ENCODE data around the gene TANGO6. TPM values are rescaled to one million over a fixed set of nuclear protein-coding genes. Genes with fewer than 3 reads are reported as not detected.

The TANGO6 gene
- total and polyA plus RNA-seq, 10 of the 15 experiments (the other 5 are each of a cell fraction or from before 2014, with no cell fraction given): 1.1 to 20.6 (median 11.0) TPM

GRCh38 chr16:68936736-68937631 lies 93.7 kb downstream of the TANGO6 start:
- no TSS peak for BruUV-seq (replicated peaks)
- H3K36me3 ChIP-seq (ENCODE audit: control insufficient read depth in 2 of 2, insufficient read depth in 2 of 2, low read length in 1 of 2): no peaks in the 10 kb centered on the region
- POLR2A ChIA-PET: no interaction called here
- DNase-seq (ENCODE audit: low read depth, low spot score) (no peak), FAIRE-seq (no peak), ATAC-seq (no peak)
- H3K9ac ChIP-seq (ENCODE audit: control insufficient read depth, insufficient read depth, low read length): no peak overlapping the region
- WGBS (ENCODE audit: insufficient coverage, insufficient replicate concordance, low lambda C conversion rate, missing lambda C conversion rate): 79% methylated on average over 2 of the region's 2 CpGs
- H4K20me1 ChIP-seq (ENCODE audit: control insufficient read depth, insufficient read depth): no peaks in the 10 kb centered on the region
- CTCF ChIA-PET: interaction anchor here (0.7 kb wide), 1 partner anchor 33 kb away, joined by 3 read pairs; no protein-coding TSS in a partner anchor
- peak overlapping the region; percentile 9; the same call in 1 of the 2 replicates for H3K27ac ChIP-seq (ENCODE audit: control insufficient read depth, insufficient read depth)
- no peak overlapping the region for H3K4me3 ChIP-seq
- H3K9me3 ChIP-seq (replicated peaks; ENCODE audit: control insufficient read depth, insufficient read depth, low read length): no peaks in the 10 kb centered on the region; the same call in 1 of the 3 replicates
- H3K4me1 ChIP-seq (ENCODE audit: control insufficient read depth, insufficient read depth, low read length): no peaks in the 10 kb centered on the region
- RAD21 ChIA-PET (ENCODE audit: unreplicated experiment): no interaction called here
- in situ Hi-C loops (cut with MboI): loop anchor here (5.0 kb wide), 1 partner anchor 50 kb away; no protein-coding TSS in a partner anchor
- intact Hi-C loops (cut with micrococcal nuclease; ENCODE audit: unreplicated experiment): no loop called here
- SMC1A ChIA-PET (ENCODE audit: uncharacterized antibody, unreplicated experiment): interaction anchor here (1.4 kb wide), 1 partner anchor 34 kb away, joined by 3 read pairs; no protein-coding TSS in a partner anchor
- H3K4me2 ChIP-seq (ENCODE audit: control insufficient read depth, insufficient read depth): no peak overlapping the region
- no peaks in the 10 kb centered on the region for H3K27me3 ChIP-seq (replicated peaks in 1 of 2; ENCODE audit: control insufficient read depth in 2 of 2, insufficient read depth in 2 of 2, low read length in 1 of 2)
- no peaks in the 10 kb centered on the region for H3K79me2 ChIP-seq (ENCODE audit: control insufficient read depth, insufficient read depth, low read length)
- no peak overlapping the region for H2AFZ ChIP-seq (ENCODE audit: control insufficient read depth, low read depth, low read length)
- TF ChIP-seq ZBTB40 (IDR thresholded peaks at IDR 0.05; ENCODE audit: borderline replicate concordance) (no peak), ZNF384 (IDR thresholded peaks at IDR 0.05; ENCODE audit: borderline replicate concordance, low read depth, low read length) (no peak), CBX3 (IDR thresholded peaks at IDR 0.05; ENCODE audit: borderline replicate concordance, low read depth) (no peak), KAT2A (conservative IDR thresholded peaks at IDR 0.05; ENCODE audit: control insufficient read depth, low read depth, low read length) (no peak), CBFB (IDR thresholded peaks at IDR 0.05; ENCODE audit: low read depth) (no peak), ZNF207 (IDR thresholded peaks at IDR 0.05; ENCODE audit: borderline replicate concordance) (no peak), YY1 (IDR thresholded peaks at IDR 0.05; ENCODE audit: low read depth, low read length) (no peak), E2F8 (IDR thresholded peaks at IDR 0.05; ENCODE audit: low read depth, partially characterized antibody) (no peak), SUPT20H (IDR thresholded peaks at IDR 0.05; ENCODE audit: borderline replicate concordance, control insufficient read depth, low read depth, low read length) (no peak), BACH1 (IDR thresholded peaks at IDR 0.05; ENCODE audit: borderline replicate concordance) (no peak), RELA (IDR thresholded peaks at IDR 0.05; ENCODE audit: borderline replicate concordance, partially characterized antibody) (no peak), HSF1 (IDR thresholded peaks at IDR 0.05; ENCODE audit: low read depth, low read length) (no peak)
